Coronary artery (tissue), 2 donors: ENCODE measurements around the gene KRT37.

Source experiments
- DNase-seq: peaks from one replicate; pipeline ENCODE4 v3.0.0-alpha.2; 2017; ENCODE audit warnings: low spot score
- H3K27ac ChIP-seq, 2 donors: fragments of 200-600 bp; sonication (generic); one replicate each; pipeline ENCODE4 v1.5.1; 2016 to 2019
- H3K4me3 ChIP-seq: fragments of 200-600 bp; sonication (generic); 2 replicates; pipeline ENCODE4 v1.5.1; 2016; ENCODE audit warnings: mild to moderate bottlenecking, moderate library complexity
- CTCF ChIP-seq: fragments of 200-600 bp; sonication (generic); IDR thresholded peaks from one replicate; pipeline ENCODE4 v1.5.1; 2019; ENCODE audit warnings: antibody characterized with exemption

KRT37 gene

GRCh38 chr17:41424111-41424635 is at the start of gene KRT37:
TSS of gene KRT37 (minus strand) at chr17:41424585. CDS start at chr17:41424523, 62 bp downstream.
- no peak within 1 kb of the TSS for H3K27ac ChIP-seq
- no peak for TF ChIP-seq CTCF
- peak; percentile 55 for DNase-seq
- H3K4me3 ChIP-seq, result no peak within 1 kb of the TSS

GRCh38 chr17:41468346-41468745 is 44.0 kb upstream of the KRT37 start:
- Histone ChIP-seq H3K4me3 (no peak overlapping the region), H3K27ac (no peak overlapping the region)
- DNase-seq, result no peak
- no peak for TF ChIP-seq CTCF

GRCh38 chr17:41467561-41467960 is 43.2 kb upstream of the KRT37 start:
- Histone ChIP-seq H3K27ac (no peak overlapping the region), H3K4me3 (no peak overlapping the region)
- no peak for TF ChIP-seq CTCF
- no peak for DNase-seq

GRCh38 chr17:41466988-41467387 is 42.6 kb upstream of the KRT37 start, which contains the start of gene KRT32:
TSS of gene KRT32 (minus strand) at chr17:41467386. CDS start at chr17:41467325, 61 bp downstream.
- DNase-seq, result no peak
- TF ChIP-seq CTCF, result no peak
- H3K4me3 ChIP-seq, result no peak within 1 kb of the TSS
- no peak within 1 kb of the TSS for H3K27ac ChIP-seq

GRCh38 chr17:41464682-41465081 is 40.3 kb upstream of the KRT37 start:
- no peak for DNase-seq
- TF ChIP-seq CTCF, result no peak
- H3K4me3 ChIP-seq, result no peak overlapping the region
- no peak overlapping the region for H3K27ac ChIP-seq

- Histone ChIP-seq H3K27ac (no peak overlapping the region), H3K4me3 (no peak overlapping the region)
- no peak for DNase-seq
- no peak for TF ChIP-seq CTCF
These were observed 39.8 kb upstream of the KRT37 start for GRCh38 chr17:41464173-41464572.

- H3K4me3 ChIP-seq, result no peak overlapping the region
- TF ChIP-seq CTCF, result no peak
- H3K27ac ChIP-seq, result no peak overlapping the region
- DNase-seq, result no peak
These were observed 39.4 kb upstream of the KRT37 start for GRCh38 chr17:41463746-41464145.
